VCaP (cell line): Measurements from ENCODE around the gene STPG2.
"Not testable (repeated sequence)": the region's sequence is repeated elsewhere in the genome, so short reads cannot be mapped to it uniquely, and the experiment has no call there.

ENCODE experiments used
- H3K27ac ChIP-seq: fragments of 450-650 bp; 2 replicates; pipeline ENCODE4 v1.5.1; 2017
- TF ChIP-seq, protein P1 (sequence below): fragments of 450-650 bp; conservative IDR thresholded peaks from 2 replicates; pipeline ENCODE4 v1.5.1; 2017; ENCODE audit warnings: mild to moderate bottlenecking, moderate library complexity

STPG2 gene

DNA sequence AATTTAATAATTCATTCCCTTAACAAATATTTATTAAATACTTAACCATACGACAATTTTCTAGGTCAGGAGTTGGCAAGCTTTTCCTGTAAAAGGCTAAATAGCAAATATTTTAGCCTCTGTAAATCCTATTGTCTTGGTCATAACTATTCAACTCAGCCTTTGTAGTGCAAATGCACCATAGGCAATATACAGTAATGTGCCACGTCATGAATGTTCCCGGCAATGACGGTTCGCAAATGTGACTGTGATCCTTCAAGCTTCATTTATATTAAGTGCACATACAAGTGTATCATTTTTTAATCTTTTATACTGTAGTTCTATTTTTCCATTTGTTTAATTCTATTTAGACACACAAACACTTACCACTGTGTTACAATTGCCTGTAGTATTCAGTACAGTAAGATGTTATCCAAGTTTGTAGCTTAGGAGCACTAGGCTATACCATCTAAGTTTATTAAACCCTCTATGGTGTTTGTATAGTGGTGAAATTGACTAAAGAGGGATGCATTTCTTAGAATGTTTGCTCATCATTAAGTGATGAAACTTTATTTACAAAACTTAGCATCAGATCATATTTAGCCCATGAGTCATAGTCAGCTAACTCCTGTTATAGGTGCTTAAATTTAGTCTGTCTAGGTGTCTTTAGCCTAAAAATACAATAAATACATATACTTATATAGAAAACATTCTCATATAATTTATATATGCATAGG lies 553.6 kb downstream of the STPG2 start:
- no peak overlapping the region for H3K27ac ChIP-seq

DNA sequence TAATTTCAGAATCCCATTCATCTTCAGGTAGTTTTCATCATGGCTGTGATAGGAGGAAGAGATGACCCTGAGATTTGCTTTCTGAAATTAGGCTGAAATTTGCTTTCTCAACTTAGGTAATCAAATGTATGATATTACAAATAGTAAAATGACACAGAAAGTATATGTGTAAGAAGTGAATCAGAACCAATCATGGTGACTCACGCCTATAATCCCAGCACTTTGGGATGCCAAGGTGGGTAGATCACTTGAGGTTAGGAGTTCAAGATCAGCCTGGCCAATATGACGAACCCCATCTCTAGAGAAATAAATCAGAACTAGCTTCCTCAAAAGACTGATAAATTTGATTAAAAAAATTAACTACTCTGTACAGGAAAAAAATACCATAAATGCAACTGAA lies 555.4 kb downstream of the STPG2 start:
- TF ChIP-seq, protein P1, sequence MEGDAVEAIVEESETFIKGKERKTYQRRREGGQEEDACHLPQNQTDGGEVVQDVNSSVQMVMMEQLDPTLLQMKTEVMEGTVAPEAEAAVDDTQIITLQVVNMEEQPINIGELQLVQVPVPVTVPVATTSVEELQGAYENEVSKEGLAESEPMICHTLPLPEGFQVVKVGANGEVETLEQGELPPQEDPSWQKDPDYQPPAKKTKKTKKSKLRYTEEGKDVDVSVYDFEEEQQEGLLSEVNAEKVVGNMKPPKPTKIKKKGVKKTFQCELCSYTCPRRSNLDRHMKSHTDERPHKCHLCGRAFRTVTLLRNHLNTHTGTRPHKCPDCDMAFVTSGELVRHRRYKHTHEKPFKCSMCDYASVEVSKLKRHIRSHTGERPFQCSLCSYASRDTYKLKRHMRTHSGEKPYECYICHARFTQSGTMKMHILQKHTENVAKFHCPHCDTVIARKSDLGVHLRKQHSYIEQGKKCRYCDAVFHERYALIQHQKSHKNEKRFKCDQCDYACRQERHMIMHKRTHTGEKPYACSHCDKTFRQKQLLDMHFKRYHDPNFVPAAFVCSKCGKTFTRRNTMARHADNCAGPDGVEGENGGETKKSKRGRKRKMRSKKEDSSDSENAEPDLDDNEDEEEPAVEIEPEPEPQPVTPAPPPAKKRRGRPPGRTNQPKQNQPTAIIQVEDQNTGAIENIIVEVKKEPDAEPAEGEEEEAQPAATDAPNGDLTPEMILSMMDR, result no peak
- H3K27ac ChIP-seq, result no peak overlapping the region

More for the DNA sequence above, 553.6 kb downstream of the STPG2 start:
- TF ChIP-seq, protein P1, result no peak

DNA sequence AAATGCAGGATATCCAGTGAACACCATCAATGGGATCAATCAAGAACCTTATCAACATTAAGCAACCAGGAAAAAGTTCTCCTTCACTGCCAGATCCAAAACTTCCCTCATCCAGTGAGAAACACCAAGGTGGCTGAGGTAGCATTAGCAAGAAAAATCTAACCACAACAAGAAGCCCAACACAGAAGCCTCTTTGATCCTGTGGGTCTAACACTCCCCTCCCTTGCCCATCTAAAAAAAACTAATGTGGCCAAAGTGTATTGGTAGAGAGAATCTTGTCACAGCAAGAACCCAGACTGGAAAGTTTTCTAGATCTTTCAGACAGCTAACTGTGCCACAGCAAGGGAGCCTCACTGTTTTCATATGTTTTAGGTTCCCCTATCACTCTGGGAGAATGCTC lies 558.0 kb downstream of the STPG2 start:
- TF ChIP-seq, protein P1, result no peak
- H3K27ac ChIP-seq, result no peak overlapping the region

DNA sequence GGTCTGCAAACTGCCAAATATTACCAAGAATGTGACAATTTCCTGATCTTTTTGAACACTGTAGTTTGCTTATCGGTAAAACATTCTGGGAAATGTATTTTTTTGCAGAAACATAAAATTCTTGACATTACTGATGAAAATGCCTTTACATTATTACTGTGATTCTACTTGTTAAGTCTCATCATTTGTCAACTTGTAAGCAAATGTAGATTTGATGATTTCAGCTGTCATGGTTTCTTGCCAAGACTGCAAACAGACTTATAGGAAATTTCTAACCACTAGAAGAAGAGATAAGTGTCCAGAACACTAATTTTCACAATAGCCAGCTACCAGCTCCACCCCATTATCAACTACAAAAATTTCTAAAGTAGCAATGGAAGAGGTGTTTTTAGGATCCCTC lies 560.4 kb downstream of the STPG2 start:
- TF ChIP-seq, protein P1, result no peak
- no peak overlapping the region for H3K27ac ChIP-seq

DNA sequence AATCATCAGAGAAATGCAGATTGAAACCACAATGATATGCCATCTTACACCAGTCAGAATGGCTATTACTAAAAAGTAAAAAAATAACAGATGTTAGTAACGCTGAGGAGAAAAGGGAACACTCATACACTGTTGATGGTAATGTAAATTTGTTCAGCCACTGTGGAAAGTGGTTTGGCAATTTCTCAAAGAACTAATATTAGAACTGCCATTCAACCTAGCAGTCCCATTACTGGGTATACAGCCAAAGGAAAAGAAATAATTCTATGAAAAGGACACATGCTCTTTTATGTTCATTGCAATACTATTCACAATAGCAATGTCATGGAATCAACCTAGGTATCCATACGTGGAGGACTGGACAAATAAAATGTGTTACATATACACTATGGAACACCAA lies 566.3 kb downstream of the STPG2 start:
- TF ChIP-seq, protein P1, result no peak
- no peak overlapping the region for H3K27ac ChIP-seq

DNA sequence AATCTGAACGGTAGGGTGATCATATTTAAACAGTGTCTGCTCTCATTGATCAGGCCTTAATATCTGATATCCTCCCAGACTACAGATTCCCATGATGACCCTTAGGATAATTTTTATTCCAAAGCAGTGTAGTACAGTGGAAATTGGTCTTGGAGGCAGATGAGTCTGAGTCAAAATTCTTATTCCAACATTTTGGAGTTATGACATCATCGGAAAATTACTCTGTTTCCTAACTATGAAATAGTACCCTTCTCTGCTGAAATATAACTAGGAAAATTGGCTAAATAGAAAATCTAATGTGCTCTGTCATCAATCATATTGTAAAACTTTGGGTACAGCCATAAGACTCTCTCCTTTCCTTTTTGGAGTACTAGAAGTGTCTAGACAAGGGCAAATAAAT lies 583.3 kb downstream of the STPG2 start:
- TF ChIP-seq, protein P1, result no peak
- no peak overlapping the region for H3K27ac ChIP-seq

DNA sequence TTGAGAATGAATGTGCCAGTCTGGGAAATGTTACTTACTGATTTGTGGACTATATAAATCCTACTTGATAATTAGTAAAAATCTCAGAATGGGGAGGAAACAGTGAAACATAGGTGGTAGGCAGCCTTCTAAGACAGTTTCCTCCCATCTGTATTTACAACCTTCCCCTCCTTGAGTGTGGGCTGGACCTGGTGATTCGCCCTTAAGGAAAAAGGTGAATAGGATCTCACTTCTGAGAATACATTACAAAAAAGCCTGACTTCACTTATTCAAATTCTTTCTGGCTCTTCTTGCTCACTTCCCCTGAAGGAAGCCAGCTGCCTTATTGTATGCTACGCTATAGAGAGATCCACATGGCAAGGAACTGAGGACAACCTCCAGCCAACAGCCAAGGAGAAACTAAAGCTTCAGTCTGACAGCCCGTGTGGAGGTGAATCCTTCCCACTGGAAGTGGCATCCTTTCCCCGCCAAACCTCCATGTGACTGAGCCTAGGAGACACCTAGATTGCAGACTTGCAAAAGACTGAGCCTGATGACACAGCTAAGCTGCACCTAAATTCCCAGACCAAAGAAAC lies 585.0 kb downstream of the STPG2 start:
- H3K27ac ChIP-seq, result no peak overlapping the region

DNA sequence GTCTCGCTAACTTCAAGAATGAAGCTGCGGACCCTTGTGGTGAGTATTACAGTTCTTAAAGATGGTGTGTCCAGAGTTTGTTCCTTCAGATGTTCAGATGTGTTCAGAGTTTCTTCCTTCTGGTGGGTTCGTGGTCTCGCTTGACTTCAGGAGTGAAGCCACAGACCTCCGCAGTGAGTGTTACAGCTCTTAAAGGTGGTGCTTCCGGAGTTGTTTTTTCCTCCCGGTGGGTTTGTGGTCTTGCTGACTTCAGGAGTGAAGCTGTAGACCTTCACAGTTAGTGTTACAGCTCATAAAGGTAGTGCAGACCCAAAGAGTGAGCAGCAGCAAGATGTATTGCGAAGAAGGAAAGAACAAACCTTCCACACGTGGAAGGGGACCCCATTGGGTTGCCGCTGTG lies 592.6 kb downstream of the STPG2 start:
- H3K27ac ChIP-seq, result not testable (repeated sequence)

More for the DNA sequence above, 585.0 kb downstream of the STPG2 start:
- TF ChIP-seq, protein P1, result no peak
